Keratinocyte (primary cell): ENCODE data around the gene NACAD. TPM values are rescaled to one million over a fixed set of nuclear protein-coding genes. Genes with fewer than 3 reads are reported as not detected.

ENCODE experiments used
- DNase-seq: peaks from one replicate; pipeline ENCODE4 v3.0.0-alpha.2; 2011; ENCODE audit warnings: low read depth, missing footprints, low spot score
- FAIRE-seq: peaks from 2 replicates; lab custom pipeline; 2011; peaks lifted over from hg19 to GRCh38; lab: Jason Lieb, UNC
- H2AFZ ChIP-seq: 2 replicates; pipeline ENCODE4 v1.6.0; 2012; ENCODE audit warnings: low read length, control low read depth, inconsistent platforms; ENCODE audit not compliant: control insufficient read depth
- H3K27ac ChIP-seq: 2 replicates; pipeline ENCODE4 v1.5.1; 2011; ENCODE audit warnings: low read length; ENCODE audit not compliant: control insufficient read depth, insufficient read depth
- H3K27me3 ChIP-seq: 3 replicates; pipeline ENCODE4 v1.6.0; 2011; ENCODE audit warnings: low read length; ENCODE audit not compliant: control insufficient read depth, insufficient read depth; ENCODE audit errors: extremely low read depth
- H3K36me3 ChIP-seq, 2 experiments: 2 replicates in 1 of 2; 3 replicates in 1 of 2; pipeline ENCODE4 v1.5.1; 2011; ENCODE audit warnings: low read length in 2 of 2, mild to moderate bottlenecking in 1 of 2; ENCODE audit not compliant: control insufficient read depth in 2 of 2, insufficient read depth in 2 of 2; ENCODE audit errors: extremely low read depth in 1 of 2
- H3K4me1 ChIP-seq: 3 replicates; pipeline ENCODE4 v1.5.1; 2011; ENCODE audit warnings: low read length; ENCODE audit not compliant: control insufficient read depth, insufficient read depth; ENCODE audit errors: extremely low read depth
- H3K4me2 ChIP-seq: 3 replicates; pipeline ENCODE4 v1.6.0; 2011; ENCODE audit warnings: low read depth, low read length; ENCODE audit not compliant: control insufficient read depth, insufficient read depth; ENCODE audit errors: extremely low read depth
- H3K4me3 ChIP-seq, 3 experiments: fragments of 200-600 bp in 1 of 3; sonication (generic) in 1 of 3; 2 replicates in 2 of 3; 3 replicates in 1 of 3; pipeline ENCODE4 v1.5.1; 2011 to 2016; ENCODE audit warnings: low read length in 3 of 3, mild to moderate bottlenecking in 3 of 3, control low read depth in 2 of 3, inconsistent platforms in 1 of 3, low read depth in 1 of 3, mixed read lengths in 1 of 3, mixed run types in 1 of 3, moderate library complexity in 1 of 3; ENCODE audit not compliant: control insufficient read depth in 2 of 3, insufficient read depth in 2 of 3; ENCODE audit errors: extremely low read depth in 1 of 3
- H3K79me2 ChIP-seq: 2 replicates; pipeline ENCODE4 v1.6.0; 2012; ENCODE audit warnings: low read length; ENCODE audit not compliant: control insufficient read depth, insufficient read depth
- H3K9ac ChIP-seq: 3 replicates; pipeline ENCODE4 v1.6.0; 2011; ENCODE audit warnings: low read length; ENCODE audit not compliant: control insufficient read depth, insufficient read depth; ENCODE audit errors: extremely low read depth
- H3K9me1 ChIP-seq: 3 replicates; pipeline ENCODE4 v1.6.0; 2011; ENCODE audit warnings: low read length; ENCODE audit not compliant: control insufficient read depth, insufficient read depth; ENCODE audit errors: extremely low read depth
- H3K9me3 ChIP-seq: 2 replicates; pipeline ENCODE4 v1.5.1; 2012; ENCODE audit warnings: low read depth, low read length; ENCODE audit not compliant: control insufficient read depth
- H4K20me1 ChIP-seq: 3 replicates; pipeline ENCODE4 v1.6.0; 2011; ENCODE audit warnings: low read length; ENCODE audit not compliant: control insufficient read depth, insufficient read depth; ENCODE audit errors: extremely low read depth
- CTCF ChIP-seq, 3 experiments: IDR thresholded peaks in 1 of 3; conservative IDR thresholded peaks in 1 of 3; optimal IDR thresholded peaks in 1 of 3; 2 replicates in 2 of 3; 3 replicates in 1 of 3; pipeline versions ENCODE3 to v1.5.1; 2011; ENCODE audit warnings: low read length in 3 of 3, mild to moderate bottlenecking in 3 of 3, moderate library complexity in 2 of 3, control low read depth in 1 of 3, inconsistent platforms in 1 of 3; ENCODE audit not compliant: insufficient read depth in 2 of 3; ENCODE audit errors: extremely low read depth in 1 of 3
- EZH2 ChIP-seq: IDR thresholded peaks from one replicate; pipeline ENCODE4 v1.6.1; 2012; ENCODE audit warnings: inconsistent platforms, mild to moderate bottlenecking, low read length, moderate library complexity
- dilution Hi-C: fragments of 300-500 bp; cut with MboI; formaldehyde crosslinking; loops from one replicate; pipeline ENCODE4 v1.7.0; 2020; ENCODE audit warnings: low sequenced_read_pairs; ENCODE audit not compliant: extremely low pct_ligation_motif_present
- polyA plus RNA-seq, 5 experiments: library from polyadenylated mRNA; depleted of rRNA in 3 of 5; stranded (reverse) in 3 of 5; stranded (forward) in 1 of 5; unstranded in 1 of 5; fragments of >200 nt; gene quantifications; 1 replicate in 1 of 5; 2 replicates in 3 of 5; 3 replicates in 1 of 5; pipeline versions ENCODE4 v1.2.1 to v1.2.3, GENCODE V29; 2011 to 2012; ENCODE audit warnings: missing spikeins in 2 of 5, low read depth in 1 of 5, low replicate concordance in 1 of 5

NACAD gene
- polyA plus RNA-seq, 1 donor (not counting 4 experiments of a cell fraction or from before 2014, with no cell fraction given), result 0.14 TPM

GRCh38 chr7:45044338-45044737, 44.4 kb downstream of the NACAD start:
- no peak for TF ChIP-seq EZH2
- no peak for TF ChIP-seq CTCF (optimal IDR thresholded peaks at IDR 0.05 in 1 of 3, IDR thresholded peaks at IDR 0.05 in 1 of 3, conservative IDR thresholded peaks at IDR 0.05 in 1 of 3; ENCODE audit: extremely low read depth in 1 of 3, insufficient read depth in 2 of 3, low read length in 3 of 3)
- DNase-seq (no peak), FAIRE-seq (no peak)
- Histone ChIP-seq H3K36me3 (peaks cover 11 to 12% of the 10 kb centered on the region in 2 experiments), H3K4me2 (no peak overlapping the region), H4K20me1 (no peaks in the 10 kb centered on the region), H3K79me2 (peaks cover 2% of the 10 kb centered on the region), H3K4me1 (peaks cover 14% of the 10 kb centered on the region), H3K9me3 (no peaks in the 10 kb centered on the region), H3K4me3 (no peak overlapping the region), H3K27ac (no peak overlapping the region), H2AFZ (no peak overlapping the region), H3K9me1 (no peaks in the 10 kb centered on the region), H3K9ac (no peak overlapping the region), H3K27me3 (no peaks in the 10 kb centered on the region)
- dilution Hi-C loops, result no loop called here

GRCh38 chr7:45039106-45039505, 49.7 kb downstream of the NACAD start:
- H3K4me2 ChIP-seq, result peak overlapping the region; percentile 11
- H3K36me3 ChIP-seq, result peaks cover 8 to 20% of the 10 kb centered on the region in 2 experiments
- H3K27ac ChIP-seq, result peak overlapping the region; percentile 33
- H3K79me2 ChIP-seq, result peaks cover 37% of the 10 kb centered on the region
- DNase-seq (peak; percentile 53), FAIRE-seq (peak; percentile 80)
- no peak overlapping the region for H3K4me3 ChIP-seq
- no peaks in the 10 kb centered on the region for H3K27me3 ChIP-seq
- H3K4me1 ChIP-seq, result peaks cover 38% of the 10 kb centered on the region
- dilution Hi-C loops, result no loop called here
- TF ChIP-seq EZH2 (no peak), CTCF (optimal IDR thresholded peaks at IDR 0.05 in 1 of 3, IDR thresholded peaks at IDR 0.05 in 1 of 3, conservative IDR thresholded peaks at IDR 0.05 in 1 of 3; ENCODE audit: extremely low read depth in 1 of 3, insufficient read depth in 2 of 3, low read length in 3 of 3) (peak in 1 of 3 experiments; percentile 15)
- no peak overlapping the region for H2AFZ ChIP-seq
- no peaks in the 10 kb centered on the region for H4K20me1 ChIP-seq
- no peaks in the 10 kb centered on the region for H3K9me3 ChIP-seq
- H3K9ac ChIP-seq, result no peak overlapping the region
- no peaks in the 10 kb centered on the region for H3K9me1 ChIP-seq
